NB4 (cell line): ENCODE results near the gene RPS15.
"Not testable (repeated sequence)": the region's sequence is repeated elsewhere in the genome, so short reads cannot be mapped to it uniquely, and the experiment has no call there.

Source experiments
- DNase-seq: peaks from one replicate; pipeline ENCODE4 v3.0.0; 2010; ENCODE audit warnings: low read depth
- H3K4me3 ChIP-seq: one replicate; pipeline ENCODE4 v1.5.1; 2011; ENCODE audit warnings: mild to moderate bottlenecking, low read depth, low read length, moderate library complexity
- CTCF ChIP-seq: IDR thresholded peaks from one replicate; pipeline ENCODE4 v1.5.1; 2012; ENCODE audit warnings: low read depth, low read length
- MAX ChIP-seq: IDR thresholded peaks from 2 replicates; pipeline ENCODE4 v1.6.1; 2011; ENCODE audit warnings: low read depth, low read length
- MYC ChIP-seq: IDR thresholded peaks from 2 replicates; pipeline ENCODE4 v1.6.1; 2011; ENCODE audit warnings: low read depth, low read length
- POLR2A ChIP-seq: IDR thresholded peaks from 2 replicates; pipeline ENCODE4 v1.6.1; 2011; ENCODE audit warnings: mild to moderate bottlenecking; ENCODE audit not compliant: insufficient read length; ENCODE audit errors: extremely low read depth

Gene RPS15

GRCh38 chr19:1472231-1473084, 34.3 kb downstream of the RPS15 start:
- TF ChIP-seq POLR2A (no peak), MAX (no peak), CTCF (no peak), MYC (no peak)
- no peak for DNase-seq
- no peak overlapping the region for H3K4me3 ChIP-seq

GRCh38 chr19:1473085-1473851, 35.1 kb downstream of the RPS15 start:
- no peak overlapping the region for H3K4me3 ChIP-seq
- TF ChIP-seq MYC (no peak), POLR2A (no peak), MAX (no peak), CTCF (no peak)
- no peak for DNase-seq

GRCh38 chr19:1474011-1474764, 36.0 kb downstream of the RPS15 start:
- DNase-seq = no peak
- no peak overlapping the region for H3K4me3 ChIP-seq
- TF ChIP-seq MAX (no peak), MYC (no peak), POLR2A (no peak), CTCF (no peak)

GRCh38 chr19:1474765-1475351, 36.7 kb downstream of the RPS15 start:
- DNase-seq = no peak
- no peak overlapping the region for H3K4me3 ChIP-seq
- no peak for TF ChIP-seq MAX
- no peak for TF ChIP-seq CTCF
- no peak for TF ChIP-seq POLR2A
- no peak for TF ChIP-seq MYC

GRCh38 chr19:1475751-1476437, 37.7 kb downstream of the RPS15 start:
- H3K4me3 ChIP-seq = no peak overlapping the region
- TF ChIP-seq MAX (no peak), CTCF (no peak), POLR2A (no peak), MYC (no peak)
- DNase-seq = no peak

GRCh38 chr19:1477056-1477455, 38.9 kb downstream of the RPS15 start:
- H3K4me3 ChIP-seq, DNase-seq: not testable (repeated sequence)
